Pancreas (tissue), 10 donors: ENCODE data around the gene NRCAM. TPM values are rescaled to one million over a fixed set of nuclear protein-coding genes. Genes with fewer than 3 reads are reported as not detected.

ENCODE experiments used
- ATAC-seq, 4 donors: fragments of 200-7000 bp; cut with Tn5 transposase; one replicate each; pipeline versions ENCODE4 v1.8.0 to v1.9.1; 2020; ENCODE audit warnings: mild to moderate bottlenecking in 4 of 4, moderate library complexity in 4 of 4
- DNase-seq, 6 donors: peaks; one replicate each; pipeline ENCODE4 v3.0.0-alpha.2; 2020
- FAIRE-seq: peaks from 2 replicates; lab custom pipeline; 2012; peaks lifted over from hg19 to GRCh38; lab: Jason Lieb, UNC
- H3K27ac ChIP-seq, 4 donors: fragments of 200-600 bp; sonication (generic); 1 replicate in 3 of 4; 2 replicates in 1 of 4; pipeline versions ENCODE4 v1.5.0 to v1.8.0; 2020
- H3K27me3 ChIP-seq, 4 donors: fragments of 200-600 bp; one replicate each; pipeline ENCODE4 v1.8.0; 2021
- H3K36me3 ChIP-seq, 3 donors: fragments of 200-600 bp; sonication (generic) in 1 of 3; one replicate each; pipeline versions ENCODE4 v1.5.0 to v1.8.0; 2020 to 2021
- H3K4me1 ChIP-seq, 3 donors: fragments of 200-600 bp; one replicate each; pipeline ENCODE4 v1.8.0; 2021
- H3K4me3 ChIP-seq, 4 donors: fragments of 200-600 bp; sonication (generic) in 2 of 4; one replicate each; pipeline versions ENCODE4 v1.5.0 to v1.8.0; 2020 to 2021
- H3K9me3 ChIP-seq, 4 donors: fragments of 200-600 bp; one replicate each; pipeline ENCODE4 v1.8.0; 2021
- WGBS, 2 donors: extraction: QIAGEN DNeasy Blood & Tissue Kit; methylation state at CpG; one replicate each; pipeline ENCODE4 v1.1.7; 2013; 5-methylcytosine and 5-hydroxymethylcytosine counted together
- intact Hi-C, 3 donors: fragments of 100-400 bp; cut with DNase I; formaldehyde crosslinking; loops; one replicate each; pipeline versions ENCODE4 v1.11.1 to v1.14.2; 2022
- polyA plus RNA-seq, 2 donors: library from polyadenylated mRNA; stranded (reverse); fragments of 200-250 nt; gene quantifications; one replicate each; pipeline ENCODE4 v1.2.3, GENCODE V29; 2013
- total RNA-seq, 6 donors: library from RNA; stranded (reverse); fragmentation: NEBNext Ultra II Directional in 4 of 6; extraction: Animal tissue kit (Norgen Biotek cat#: 25700) in 4 of 6; gene quantifications; one replicate each; pipeline versions ENCODE4 v1.2.1 to v1.2.4, GENCODE V29; 2021 to 2023
- TF ChIP-seq, protein P1 (sequence below), 4 donors: fragments of 200-600 bp; sonication (generic) in 3 of 4; IDR thresholded peaks; one replicate each; pipeline versions ENCODE4 v1.5.0 to v1.8.0; 2021; ENCODE audit warnings: antibody characterized with exemption in 4 of 4
- donor health status: healthy with polysubstance abuse.
- donor health status: DM: no; HTN: no; CAD: no; lungs with moderate emphysema.
- donor health status: DM: no; HTN: no; CAD: no.
- donor health status: control.
- donor health status: control.
- donor health status: Bipolar disorder and iron deficiency.
- donor health status: DM: yes; HTN: yes; CAD: no.
- donor health status: DM: no; HTN: no; CAD: no.
- donor health status: DM: no; HTN: no; CAD: no.
- donor health status: DM: yes; HTN: yes; CAD: no.

NRCAM gene
- total and polyA plus RNA-seq, 8 donors, result 14.1 to 53.6 (median 40.4) TPM

GRCh38 chr7:108109221-108109908, 346.9 kb downstream of the NRCAM start:
- ATAC-seq (peak; percentile 55 to 93 (median 87)), DNase-seq (peak in 1 of 6 donors; percentile 25), FAIRE-seq (no peak)
- Histone ChIP-seq H3K27me3 (no peaks in the 10 kb centered on the region), H3K36me3 (no peaks in the 10 kb centered on the region), H3K9me3 (no peaks in the 10 kb centered on the region), H3K4me1 (no peaks in the 10 kb centered on the region), H3K4me3 (no peak overlapping the region), H3K27ac (no peak overlapping the region)
- TF ChIP-seq, protein P1, sequence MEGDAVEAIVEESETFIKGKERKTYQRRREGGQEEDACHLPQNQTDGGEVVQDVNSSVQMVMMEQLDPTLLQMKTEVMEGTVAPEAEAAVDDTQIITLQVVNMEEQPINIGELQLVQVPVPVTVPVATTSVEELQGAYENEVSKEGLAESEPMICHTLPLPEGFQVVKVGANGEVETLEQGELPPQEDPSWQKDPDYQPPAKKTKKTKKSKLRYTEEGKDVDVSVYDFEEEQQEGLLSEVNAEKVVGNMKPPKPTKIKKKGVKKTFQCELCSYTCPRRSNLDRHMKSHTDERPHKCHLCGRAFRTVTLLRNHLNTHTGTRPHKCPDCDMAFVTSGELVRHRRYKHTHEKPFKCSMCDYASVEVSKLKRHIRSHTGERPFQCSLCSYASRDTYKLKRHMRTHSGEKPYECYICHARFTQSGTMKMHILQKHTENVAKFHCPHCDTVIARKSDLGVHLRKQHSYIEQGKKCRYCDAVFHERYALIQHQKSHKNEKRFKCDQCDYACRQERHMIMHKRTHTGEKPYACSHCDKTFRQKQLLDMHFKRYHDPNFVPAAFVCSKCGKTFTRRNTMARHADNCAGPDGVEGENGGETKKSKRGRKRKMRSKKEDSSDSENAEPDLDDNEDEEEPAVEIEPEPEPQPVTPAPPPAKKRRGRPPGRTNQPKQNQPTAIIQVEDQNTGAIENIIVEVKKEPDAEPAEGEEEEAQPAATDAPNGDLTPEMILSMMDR (IDR thresholded peaks at IDR 0.05), result peak; percentile 14 to 36 (median 19)
- intact Hi-C loops, result no loop called here
- 60 to 62% methylated on average over 2 of the region's 2 CpGs for WGBS, 2 donors

- Histone ChIP-seq H3K4me3 (no peak overlapping the region), H3K36me3 (no peaks in the 10 kb centered on the region), H3K9me3 (no peaks in the 10 kb centered on the region), H3K27me3 (no peaks in the 10 kb centered on the region), H3K4me1 (no peaks in the 10 kb centered on the region), H3K27ac (no peak overlapping the region)
- DNase-seq, result no peak
- TF ChIP-seq, protein P1 (IDR thresholded peaks at IDR 0.05), result no peak
- ATAC-seq, result no peak
- no peak for FAIRE-seq
- intact Hi-C loops, result no loop called here
These were observed 348.1 kb downstream of the NRCAM start for GRCh38 chr7:108108131-108108530.

- Histone ChIP-seq H3K9me3 (no peaks in the 10 kb centered on the region), H3K4me3 (no peak overlapping the region), H3K27me3 (no peaks in the 10 kb centered on the region), H3K4me1 (no peaks in the 10 kb centered on the region), H3K36me3 (no peaks in the 10 kb centered on the region), H3K27ac (no peak overlapping the region)
- ATAC-seq (peak in 1 of 4 donors; percentile 28), FAIRE-seq (no peak), DNase-seq (no peak)
- WGBS, 2 donors, result 76 to 78% methylated on average over 7 of the region's 7 CpGs
- TF ChIP-seq, protein P1 (IDR thresholded peaks at IDR 0.05), result no peak
- intact Hi-C loops, result no loop called here
These were observed 351.9 kb downstream of the NRCAM start for GRCh38 chr7:108104324-108104723.

DNA sequence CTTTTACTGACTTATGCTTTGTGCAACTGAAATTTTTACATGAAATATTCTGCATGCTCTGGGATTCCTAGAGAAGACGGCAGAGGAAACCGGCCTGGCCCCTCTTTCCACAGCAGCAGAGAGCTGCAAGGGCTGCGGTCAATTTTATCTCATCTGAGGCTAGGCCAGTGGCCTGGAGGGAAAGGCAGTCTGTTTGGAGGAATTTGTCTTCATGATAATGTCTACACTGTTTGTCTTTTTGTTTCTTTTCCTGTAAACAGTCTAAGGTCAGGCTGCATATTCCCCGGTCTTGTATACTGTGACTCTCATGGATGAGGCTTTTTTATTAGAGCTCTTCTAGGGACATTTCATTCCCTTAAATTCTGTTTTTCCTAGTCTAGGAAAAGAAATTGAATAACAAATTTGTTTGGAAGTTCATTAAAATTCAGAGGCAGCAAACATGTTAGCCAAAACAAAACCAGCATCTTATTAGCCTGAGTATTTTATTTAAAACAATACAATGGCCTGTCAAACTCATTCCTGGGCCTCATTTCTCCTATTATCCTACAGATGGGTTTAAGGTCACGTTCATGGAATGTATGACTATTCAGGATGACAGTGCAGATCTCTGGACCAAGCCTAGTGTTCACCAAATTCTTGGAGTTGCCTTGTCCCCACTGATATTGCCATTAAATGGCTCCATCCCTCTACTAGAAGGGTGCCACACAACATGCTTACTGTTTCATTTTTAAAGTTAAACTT, 352.5 kb downstream of the NRCAM start:
- H3K9me3 ChIP-seq, result no peaks in the 10 kb centered on the region

More for the DNA sequence above, 352.5 kb downstream of the NRCAM start:
- TF ChIP-seq, protein P1 (IDR thresholded peaks at IDR 0.05), result no peak
- FAIRE-seq, result no peak
- DNase-seq, result no peak
- intact Hi-C loops, result no loop called here
- H3K27ac ChIP-seq, result no peak overlapping the region
- no peaks in the 10 kb centered on the region for H3K27me3 ChIP-seq
- peak in 1 of 4 donors; percentile 20 for ATAC-seq
- no peak overlapping the region for H3K4me3 ChIP-seq
- no peaks in the 10 kb centered on the region for H3K4me1 ChIP-seq
- WGBS, 2 donors, result 86 to 87% methylated on average over 5 of the region's 5 CpGs
- H3K36me3 ChIP-seq, result no peaks in the 10 kb centered on the region
